Hepatocyte (in vitro differentiated cells): ENCODE measurements around the gene SBNO2. TPM values are rescaled to one million over a fixed set of nuclear protein-coding genes. Genes with fewer than 3 reads are reported as not detected.

Source experiments
- DNase-seq: peaks from one replicate; pipeline ENCODE4 v3.0.0-alpha.2; 2016; ENCODE audit warnings: low spot score
- H2AFZ ChIP-seq: fragments of 200-600 bp; sonication (generic); 2 replicates; pipeline ENCODE4 v1.6.0; 2016; ENCODE audit warnings: antibody characterized with exemption, mild to moderate bottlenecking
- H3K27ac ChIP-seq: fragments of 200-600 bp; sonication (generic); 2 replicates; pipeline ENCODE4 v1.5.1; 2016; ENCODE audit warnings: mild to moderate bottlenecking
- H3K27me3 ChIP-seq: fragments of 200-600 bp; sonication (generic); 2 replicates; pipeline ENCODE4 v1.6.1; 2016
- H3K36me3 ChIP-seq: fragments of 200-600 bp; sonication (generic); replicated peaks from 2 replicates; pipeline ENCODE4 v1.5.1; 2016; ENCODE audit warnings: low read depth; ENCODE audit not compliant: insufficient read depth
- H3K4me1 ChIP-seq: fragments of 200-600 bp; sonication (generic); 2 replicates; pipeline ENCODE4 v1.5.1; 2016; ENCODE audit warnings: mild to moderate bottlenecking, moderate library complexity; ENCODE audit not compliant: insufficient read depth
- H3K4me2 ChIP-seq: fragments of 200-600 bp; sonication (generic); 2 replicates; pipeline ENCODE4 v1.6.0; 2016
- H3K4me3 ChIP-seq: fragments of 200-600 bp; sonication (generic); 2 replicates; pipeline ENCODE4 v1.5.1; 2016; ENCODE audit warnings: mild to moderate bottlenecking
- H3K79me2 ChIP-seq: fragments of 200-600 bp; sonication (generic); 2 replicates; pipeline ENCODE4 v1.6.0; 2017; ENCODE audit warnings: mild to moderate bottlenecking
- H3K9me2 ChIP-seq: fragments of 200-600 bp; sonication (generic); replicated peaks from 2 replicates; pipeline ENCODE4 v1.6.0; 2017; ENCODE audit warnings: mild to moderate bottlenecking; ENCODE audit not compliant: insufficient read depth
- H3K9me3 ChIP-seq: fragments of 200-600 bp; sonication (generic); 2 replicates; pipeline ENCODE4 v1.5.1; 2016; ENCODE audit warnings: low read depth, mild to moderate bottlenecking
- H4K20me1 ChIP-seq: fragments of 200-600 bp; sonication (generic); 2 replicates; pipeline ENCODE4 v1.6.0; 2016; ENCODE audit warnings: mild to moderate bottlenecking; ENCODE audit not compliant: insufficient read depth, poor library complexity, severe bottlenecking
- CTCF ChIP-seq: fragments of 200-600 bp; sonication (generic); IDR thresholded peaks from 2 replicates; pipeline ENCODE4 v1.5.1; 2016; ENCODE audit warnings: antibody characterized with exemption, mild to moderate bottlenecking; ENCODE audit not compliant: poor library complexity
- EZH2 ChIP-seq: fragments of 200-600 bp; sonication (generic); IDR thresholded peaks from 2 replicates; pipeline ENCODE4 v1.6.1; 2016; ENCODE audit warnings: antibody characterized with exemption, mild to moderate bottlenecking, borderline replicate concordance
- EZH2phosphoT487 ChIP-seq: fragments of 200-600 bp; sonication (generic); IDR thresholded peaks from one replicate; pipeline ENCODE4 v1.6.1; 2018; ENCODE audit warnings: antibody characterized with exemption, mild to moderate bottlenecking, low read depth, moderate library complexity; ENCODE audit not compliant: unreplicated experiment, severe bottlenecking
- WGBS: methylation state at CpG from one replicate; pipeline ENCODE4 v1.1.6; 2016; ENCODE audit warnings: low lambda C conversion rate; ENCODE audit errors: missing lambda C conversion rate; 5-methylcytosine and 5-hydroxymethylcytosine counted together
- polyA plus RNA-seq: library from polyadenylated mRNA; unstranded; fragments of >200 nt; fragmentation: Nextera tagmentation; extraction: Ambion mirVana; gene quantifications from 2 replicates; pipeline ENCODE4 v1.2.1, GENCODE V29; 2016
- total RNA-seq: library from RNA; depleted of rRNA; stranded (reverse); fragments of >200 nt; gene quantifications from 2 replicates; pipeline ENCODE4 v1.2.3, GENCODE V29; 2014

Gene SBNO2
- total and polyA plus RNA-seq, 2 experiments from 2014 or later: 12.7 to 15.6 TPM

GRCh38 chr19:1076951-1077350, 97.1 kb downstream of the SBNO2 start:
- H3K4me2 ChIP-seq: no peak overlapping the region
- H4K20me1 ChIP-seq: no peaks in the 10 kb centered on the region
- H3K36me3 ChIP-seq: no peaks in the 10 kb centered on the region
- no peak overlapping the region for H2AFZ ChIP-seq
- no peak for DNase-seq
- no peaks in the 10 kb centered on the region for H3K79me2 ChIP-seq
- H3K9me2 ChIP-seq: no peaks in the 10 kb centered on the region
- TF ChIP-seq CTCF (no peak), EZH2phosphoT487 (no peak), EZH2 (no peak)
- H3K4me1 ChIP-seq: peaks cover 4% of the 10 kb centered on the region
- no peak overlapping the region for H3K27ac ChIP-seq
- H3K4me3 ChIP-seq: no peak overlapping the region
- 96% methylated on average over 16 of the region's 16 CpGs for WGBS
- no peaks in the 10 kb centered on the region for H3K9me3 ChIP-seq
- H3K27me3 ChIP-seq: peaks cover 4% of the 10 kb centered on the region

- H3K79me2 ChIP-seq: no peaks in the 10 kb centered on the region
- H3K27me3 ChIP-seq: peaks cover 11% of the 10 kb centered on the region
- H3K27ac ChIP-seq: no peak overlapping the region
- H3K9me2 ChIP-seq: no peaks in the 10 kb centered on the region
- no peak overlapping the region for H3K4me3 ChIP-seq
- 95% methylated on average over 4 of the region's 4 CpGs for WGBS
- H2AFZ ChIP-seq: no peak overlapping the region
- H3K9me3 ChIP-seq: no peaks in the 10 kb centered on the region
- H3K36me3 ChIP-seq: no peaks in the 10 kb centered on the region
- H3K4me2 ChIP-seq: no peak overlapping the region
- DNase-seq: no peak
- no peaks in the 10 kb centered on the region for H3K4me1 ChIP-seq
- TF ChIP-seq EZH2 (no peak), CTCF (no peak), EZH2phosphoT487 (no peak)
- no peaks in the 10 kb centered on the region for H4K20me1 ChIP-seq
These were observed 98.1 kb downstream of the SBNO2 start for GRCh38 chr19:1076046-1076386.

GRCh38 chr19:1074544-1075283, 99.4 kb downstream of the SBNO2 start:
- no peaks in the 10 kb centered on the region for H4K20me1 ChIP-seq
- no peak overlapping the region for H3K27ac ChIP-seq
- H3K4me3 ChIP-seq: no peak overlapping the region
- no peak overlapping the region for H3K4me2 ChIP-seq
- no peaks in the 10 kb centered on the region for H3K4me1 ChIP-seq
- H3K27me3 ChIP-seq: peaks cover 24% of the 10 kb centered on the region
- no peaks in the 10 kb centered on the region for H3K9me2 ChIP-seq
- TF ChIP-seq EZH2 (no peak), EZH2phosphoT487 (no peak), CTCF (no peak)
- 93% methylated on average over 12 of the region's 54 CpGs for WGBS
- H3K36me3 ChIP-seq: no peaks in the 10 kb centered on the region
- no peaks in the 10 kb centered on the region for H3K79me2 ChIP-seq
- no peaks in the 10 kb centered on the region for H3K9me3 ChIP-seq
- DNase-seq: no peak
- H2AFZ ChIP-seq: no peak overlapping the region
